ENCODE data around the gene NIPSNAP2.
"Not testable (repeated sequence)": the region's sequence is repeated elsewhere in the genome, so short reads cannot be mapped to it uniquely, and the experiment has no call there.

The NIPSNAP2 gene

DNA sequence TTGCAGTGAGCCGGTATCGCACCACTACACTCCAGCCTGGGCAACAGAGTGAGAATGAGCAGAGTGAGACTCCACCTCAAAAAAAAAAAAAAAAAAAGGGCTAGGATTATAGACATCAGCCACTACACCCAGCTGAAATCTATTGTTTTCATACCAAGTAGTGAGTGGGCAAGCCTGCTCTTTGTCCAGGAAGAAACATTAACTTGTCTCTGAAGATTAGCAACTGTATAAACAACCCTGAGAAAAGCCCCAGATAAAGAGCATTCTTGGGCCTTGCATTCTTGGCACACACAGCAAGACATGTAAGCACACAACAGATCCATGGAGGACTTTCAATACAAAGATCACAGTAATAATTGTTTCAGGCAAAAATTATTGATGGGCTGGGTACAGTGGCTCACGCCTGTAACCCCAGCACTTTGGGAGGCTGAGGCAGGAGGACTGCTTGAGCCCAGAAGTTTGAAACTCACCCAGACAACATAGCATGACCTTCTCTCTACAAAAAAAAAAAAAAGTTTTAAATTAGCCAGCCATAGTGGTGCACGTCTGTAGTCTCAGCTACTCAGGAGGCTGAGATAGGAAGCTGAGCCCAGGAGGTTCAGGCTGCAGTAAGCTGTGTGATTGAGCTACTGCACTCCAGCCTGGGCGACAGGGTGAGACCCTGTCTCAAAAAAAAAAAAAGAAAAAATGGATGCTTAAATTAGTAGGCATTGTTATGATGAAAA lies 82.5 kb downstream of the NIPSNAP2 start:
- DNase-seq (ENCODE audit: low read depth in 2 of 2): no peak

- DNase-seq (ENCODE audit: low read depth in 2 of 2): not testable (repeated sequence)
Measured at GRCh38 chr7:56047446-56048116, 83.2 kb downstream of the NIPSNAP2 start.

DNA sequence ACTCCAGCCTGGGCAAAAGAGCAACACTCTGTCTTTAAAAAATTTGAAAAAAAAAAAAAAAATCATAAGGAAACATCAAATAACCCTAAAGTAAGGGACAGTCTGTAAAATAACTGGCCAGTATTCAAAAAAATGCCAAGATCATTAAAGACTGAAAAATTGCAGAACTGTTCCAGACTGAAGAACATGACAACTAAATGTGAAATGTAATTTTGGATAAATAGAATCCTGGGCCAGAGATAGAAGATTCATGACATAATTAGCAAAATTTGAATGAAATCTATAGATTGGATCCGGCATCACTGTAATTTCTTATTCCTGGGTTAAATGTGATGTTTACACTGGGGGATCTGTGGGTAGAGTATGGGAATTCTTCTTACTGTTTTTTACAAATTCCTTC lies 83.9 kb downstream of the NIPSNAP2 start:
- no peak for DNase-seq (ENCODE audit: low read depth in 2 of 2)

- not testable (repeated sequence) for DNase-seq (ENCODE audit: low read depth in 2 of 2)
Measured at GRCh38 chr7:56048763-56049162, 84.4 kb downstream of the NIPSNAP2 start.
